Type B pancreatic cell (in vitro differentiated cells): ENCODE results near the gene MTERF4. TPM values are rescaled to one million over a fixed set of nuclear protein-coding genes. Genes with fewer than 3 reads are reported as not detected.
A peak's percentile ranks its signal among the peaks of the same experiment; 100 is the strongest.
"Not testable (repeated sequence)": the region's sequence is repeated elsewhere in the genome, so short reads cannot be mapped to it uniquely, and the experiment has no call there.

Source experiments
- DNase-seq: peaks from one replicate; pipeline ENCODE4 v3.0.0; 2021; ENCODE audit warnings: mixed read lengths; ENCODE audit not compliant: unreplicated experiment; ENCODE audit errors: extremely low spot score
- H3K27ac Mint-ChIP-seq: 2 replicates; pipeline ENCODE4 v1.8.0; 2021; ENCODE audit warnings: mild to moderate bottlenecking, mixed read lengths
- H3K27me3 Mint-ChIP-seq: 2 replicates; pipeline ENCODE4 v1.8.0; 2021; ENCODE audit warnings: mixed read lengths
- H3K36me3 Mint-ChIP-seq: 2 replicates; pipeline ENCODE4 v1.8.0; 2021; ENCODE audit warnings: mixed read lengths
- H3K4me1 Mint-ChIP-seq: one replicate; pipeline ENCODE4 v1.8.0; 2021; ENCODE audit warnings: mixed read lengths; ENCODE audit not compliant: unreplicated experiment
- H3K4me3 Mint-ChIP-seq: 2 replicates; pipeline ENCODE4 v1.8.0; 2021; ENCODE audit warnings: mild to moderate bottlenecking, mixed read lengths
- H3K9me3 Mint-ChIP-seq: 2 replicates; pipeline ENCODE4 v1.8.0; 2021; ENCODE audit warnings: mixed read lengths
- total RNA-seq: library from RNA; stranded (reverse); gene quantifications from 2 replicates; pipeline ENCODE4 v1.2.1, GENCODE V29; 2021; ENCODE audit warnings: low replicate concordance
- TF ChIP-seq, protein P1 (sequence below): fragments of 200-600 bp; sonication (generic); conservative IDR thresholded peaks from 2 replicates; pipeline ENCODE4 v1.5.0; 2021; ENCODE audit warnings: antibody characterized with exemption, mild to moderate bottlenecking

The MTERF4 gene
- total RNA-seq, 1 donor from 2014 or later = 46.3 TPM

DNA sequence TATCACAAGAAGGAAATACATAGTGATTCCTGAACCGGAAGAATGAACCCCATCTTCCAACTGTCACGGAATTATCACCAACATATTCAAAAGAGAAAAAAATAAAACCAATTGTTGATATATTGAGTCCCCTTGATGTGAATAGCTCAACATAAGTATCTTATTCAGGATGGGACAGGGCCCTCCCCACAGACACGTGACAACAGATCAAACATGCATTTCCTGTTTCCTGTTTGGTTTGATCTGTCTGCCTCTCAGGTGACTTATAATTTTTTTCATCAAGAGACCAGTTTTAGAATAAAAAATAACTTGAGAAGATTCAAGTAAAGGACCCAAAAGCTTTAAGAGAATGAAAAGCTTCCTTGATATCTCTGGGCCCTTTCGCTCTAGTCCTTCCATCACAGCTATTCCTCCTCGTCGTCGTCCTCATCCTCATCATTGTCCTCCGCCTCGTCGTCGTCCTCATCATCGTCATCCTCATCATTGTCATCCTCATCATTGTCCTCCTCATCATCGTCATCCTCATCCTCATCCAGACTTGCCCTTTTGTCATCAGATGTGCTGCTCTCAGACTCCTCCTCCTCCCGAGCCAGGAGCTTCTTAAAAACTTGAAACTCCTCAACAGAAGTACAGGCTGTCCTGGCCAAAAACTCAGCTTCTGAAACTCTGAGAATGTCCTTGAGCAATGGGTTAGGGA is 6.3 kb downstream of the MTERF4 start:
- Mint-ChIP-seq H3K4me3 (no peak overlapping the region), H3K27me3 (no peaks in the 10 kb centered on the region), H3K27ac (no peak overlapping the region), H3K36me3 (peaks cover 25% of the 10 kb centered on the region), H3K9me3 (no peaks in the 10 kb centered on the region), H3K4me1 (no peaks in the 10 kb centered on the region)
- no peak for DNase-seq
- TF ChIP-seq, protein P1, sequence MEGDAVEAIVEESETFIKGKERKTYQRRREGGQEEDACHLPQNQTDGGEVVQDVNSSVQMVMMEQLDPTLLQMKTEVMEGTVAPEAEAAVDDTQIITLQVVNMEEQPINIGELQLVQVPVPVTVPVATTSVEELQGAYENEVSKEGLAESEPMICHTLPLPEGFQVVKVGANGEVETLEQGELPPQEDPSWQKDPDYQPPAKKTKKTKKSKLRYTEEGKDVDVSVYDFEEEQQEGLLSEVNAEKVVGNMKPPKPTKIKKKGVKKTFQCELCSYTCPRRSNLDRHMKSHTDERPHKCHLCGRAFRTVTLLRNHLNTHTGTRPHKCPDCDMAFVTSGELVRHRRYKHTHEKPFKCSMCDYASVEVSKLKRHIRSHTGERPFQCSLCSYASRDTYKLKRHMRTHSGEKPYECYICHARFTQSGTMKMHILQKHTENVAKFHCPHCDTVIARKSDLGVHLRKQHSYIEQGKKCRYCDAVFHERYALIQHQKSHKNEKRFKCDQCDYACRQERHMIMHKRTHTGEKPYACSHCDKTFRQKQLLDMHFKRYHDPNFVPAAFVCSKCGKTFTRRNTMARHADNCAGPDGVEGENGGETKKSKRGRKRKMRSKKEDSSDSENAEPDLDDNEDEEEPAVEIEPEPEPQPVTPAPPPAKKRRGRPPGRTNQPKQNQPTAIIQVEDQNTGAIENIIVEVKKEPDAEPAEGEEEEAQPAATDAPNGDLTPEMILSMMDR = no peak

DNA sequence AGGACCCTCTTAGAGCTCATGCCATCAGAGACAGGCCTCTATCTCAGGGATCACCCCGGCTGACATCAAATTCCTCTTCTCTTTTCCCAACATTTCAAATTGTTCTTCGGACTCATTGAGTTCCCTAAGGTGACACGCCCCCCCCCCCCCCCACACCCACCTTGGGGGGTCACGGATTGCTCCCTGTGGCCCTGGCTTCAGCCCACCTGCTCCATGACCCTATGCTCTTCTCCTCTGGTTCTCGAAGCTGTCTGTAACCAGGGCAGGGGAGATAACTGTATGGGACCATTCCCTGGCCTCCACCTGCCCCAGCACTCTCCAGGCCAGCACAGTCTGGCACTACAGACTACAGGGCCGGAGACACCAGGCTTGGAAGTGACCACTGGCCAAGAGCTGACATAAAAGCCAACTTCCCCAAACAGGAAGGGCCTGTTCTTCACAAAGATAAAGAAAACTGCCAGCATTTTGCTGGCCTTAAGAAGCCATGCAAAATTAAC is 7.1 kb downstream of the MTERF4 start:
- TF ChIP-seq, protein P1 = no peak
- H3K9me3 Mint-ChIP-seq = no peaks in the 10 kb centered on the region
- no peak overlapping the region for H3K27ac Mint-ChIP-seq
- H3K4me1 Mint-ChIP-seq = no peaks in the 10 kb centered on the region
- H3K36me3 Mint-ChIP-seq = peaks cover 25% of the 10 kb centered on the region
- no peak for DNase-seq
- no peak overlapping the region for H3K4me3 Mint-ChIP-seq
- no peaks in the 10 kb centered on the region for H3K27me3 Mint-ChIP-seq

GRCh38 chr2:241094172-241094571 is 7.9 kb downstream of the MTERF4 start:
- Mint-ChIP-seq H3K4me1 (no peaks in the 10 kb centered on the region), H3K36me3 (peaks cover 20% of the 10 kb centered on the region), H3K27me3 (no peaks in the 10 kb centered on the region), H3K27ac (no peak overlapping the region), H3K4me3 (no peak overlapping the region), H3K9me3 (no peaks in the 10 kb centered on the region)
- DNase-seq = no peak
- TF ChIP-seq, protein P1 = no peak

GRCh38 chr2:241093133-241093781 is 8.8 kb downstream of the MTERF4 start:
- peak overlapping the region; percentile 60 for H3K27ac Mint-ChIP-seq
- DNase-seq, H3K4me3 Mint-ChIP-seq, H3K4me1 Mint-ChIP-seq, H3K27me3 Mint-ChIP-seq, H3K9me3 Mint-ChIP-seq: not testable (repeated sequence)
- H3K36me3 Mint-ChIP-seq = peaks cover 20% of the 10 kb centered on the region

DNA sequence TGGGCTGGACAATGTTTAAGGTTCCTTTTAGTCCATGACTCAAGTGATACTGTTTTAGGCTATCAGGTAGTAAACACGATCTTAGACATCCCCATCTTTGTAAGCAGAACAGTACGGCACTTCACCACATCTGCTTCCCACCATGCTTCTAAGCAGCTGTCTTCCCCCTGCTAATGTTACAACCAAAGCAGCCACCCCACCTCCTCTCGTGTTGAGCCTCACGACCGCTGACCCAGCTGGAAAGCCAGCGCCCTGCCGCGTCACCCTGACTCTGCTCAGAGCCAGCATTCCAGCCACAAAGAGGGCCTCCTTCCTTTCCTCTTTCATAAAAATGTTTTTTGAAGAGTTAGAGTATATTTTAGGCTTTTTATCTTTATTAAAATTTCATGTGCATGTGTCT is 9.4 kb downstream of the MTERF4 start:
- no peaks in the 10 kb centered on the region for H3K9me3 Mint-ChIP-seq
- H3K4me3 Mint-ChIP-seq = no peak overlapping the region
- TF ChIP-seq, protein P1 = no peak
- H3K4me1 Mint-ChIP-seq = no peaks in the 10 kb centered on the region
- DNase-seq = no peak
- H3K36me3 Mint-ChIP-seq = peaks cover 24% of the 10 kb centered on the region
- no peaks in the 10 kb centered on the region for H3K27me3 Mint-ChIP-seq
- peak overlapping the region; percentile 60 for H3K27ac Mint-ChIP-seq

- Mint-ChIP-seq H3K4me3 (no peak overlapping the region), H3K4me1 (no peaks in the 10 kb centered on the region), H3K27me3 (no peaks in the 10 kb centered on the region), H3K27ac (peak overlapping the region; percentile 8), H3K36me3 (peaks cover 21% of the 10 kb centered on the region), H3K9me3 (no peaks in the 10 kb centered on the region)
- TF ChIP-seq, protein P1 = no peak
- no peak for DNase-seq
These were observed 10.2 kb downstream of the MTERF4 start for GRCh38 chr2:241091734-241092445.
